IMR-90 (cell line): ENCODE measurements around the gene PRKAR1A. TPM values are rescaled to one million over a fixed set of nuclear protein-coding genes. Genes with fewer than 3 reads are reported as not detected.

Experiments used
- ATAC-seq: fragments of 200-7000 bp; cut with Tn5 transposase; 2 replicates; pipeline ENCODE4 v1.9.1; 2020; ENCODE audit warnings: low read depth, mild to moderate bottlenecking, moderate library complexity
- BruUV-seq: library from RNA; stranded (reverse); fragments of 400-500 nt; replicated peaks from 2 replicates; lab custom pipeline; 2021; lab: Mats Ljungman, UMichigan
- CTCF ChIA-PET: fragments of 300-600 bp; formaldehyde crosslinking; extraction: SDS; loops from one replicate; lab custom pipeline; 2021; ENCODE audit warnings: antibody characterized with exemption; lab: Yijun Ruan, JAX
- POLR2A ChIA-PET: fragments of 300-600 bp; sonication (Branson Sonifier 250); formaldehyde crosslinking; loops from one replicate; lab custom pipeline; 2022; ENCODE audit warnings: antibody characterized with exemption; ENCODE audit not compliant: unreplicated experiment; lab: Charles Lee
- DNase-seq: peaks from one replicate; pipeline ENCODE4 v3.0.0; 2013
- H2AFZ ChIP-seq: replicated peaks from 2 replicates; pipeline ENCODE3; 2013; ENCODE audit warnings: low read length, mild to moderate bottlenecking; ENCODE audit not compliant: poor library complexity
- H2AK5ac ChIP-seq: 2 replicates; pipeline ENCODE4 v1.6.1; 2013; ENCODE audit warnings: low read depth, low read length, inconsistent platforms
- H2AK9ac ChIP-seq: replicated peaks from 2 replicates; pipeline ENCODE3; 2013; ENCODE audit warnings: mild to moderate bottlenecking, low read depth, low read length, moderate library complexity; ENCODE audit not compliant: poor library complexity
- H2BK120ac ChIP-seq: 2 replicates; pipeline ENCODE4 v1.6.1; 2013; ENCODE audit warnings: low read depth, low read length, inconsistent platforms
- H2BK15ac ChIP-seq: 3 replicates; pipeline ENCODE4 v1.6.1; 2013; ENCODE audit warnings: low read depth, low read length, inconsistent platforms
- H2BK20ac ChIP-seq: 2 replicates; pipeline ENCODE4 v1.6.1; 2013; ENCODE audit warnings: low read depth, mild to moderate bottlenecking, inconsistent platforms, low read length, moderate library complexity
- H2BK5ac ChIP-seq: 2 replicates; pipeline ENCODE4 v1.6.1; 2013; ENCODE audit warnings: mild to moderate bottlenecking, low read depth, low read length, inconsistent platforms; ENCODE audit not compliant: poor library complexity, severe bottlenecking
- H3K14ac ChIP-seq: replicated peaks from 2 replicates; pipeline ENCODE4 v1.6.1; 2013; ENCODE audit warnings: low read depth, low read length, inconsistent platforms
- H3K18ac ChIP-seq: 2 replicates; pipeline ENCODE4 v1.6.1; 2013; ENCODE audit warnings: low read depth, low read length, control low read depth
- H3K23ac ChIP-seq: 2 replicates; pipeline ENCODE4 v1.6.1; 2013; ENCODE audit warnings: low read depth, low read length, inconsistent platforms
- H3K27ac ChIP-seq: 2 replicates; pipeline ENCODE4 v1.5.1; 2013; ENCODE audit warnings: mild to moderate bottlenecking, control low read depth, low read length; ENCODE audit not compliant: insufficient read depth
- H3K27me3 ChIP-seq: 2 replicates; pipeline ENCODE4 v1.6.1; 2013; ENCODE audit warnings: low read length; ENCODE audit not compliant: control insufficient read depth, insufficient read depth
- H3K36me3 ChIP-seq: 2 replicates; pipeline ENCODE4 v1.6.1; 2013; ENCODE audit warnings: low read length, mixed read lengths; ENCODE audit not compliant: control insufficient read depth, insufficient read depth
- H3K4ac ChIP-seq: 2 replicates; pipeline ENCODE4 v1.6.1; 2013; ENCODE audit warnings: low read depth, low read length, inconsistent platforms
- H3K4me1 ChIP-seq: 2 replicates; pipeline ENCODE4 v1.6.1; 2013; ENCODE audit warnings: low read length, mixed read lengths; ENCODE audit not compliant: control insufficient read depth, insufficient read depth
- H3K4me2 ChIP-seq: 2 replicates; pipeline ENCODE4 v1.6.1; 2013; ENCODE audit warnings: low read depth, mild to moderate bottlenecking, control low read depth, low read length, moderate library complexity
- H3K4me3 ChIP-seq: 2 replicates; pipeline ENCODE4 v1.5.1; 2013; ENCODE audit warnings: low read depth, mild to moderate bottlenecking, control low read depth, low read length, moderate library complexity; ENCODE audit not compliant: insufficient read depth
- H3K56ac ChIP-seq: 2 replicates; pipeline ENCODE4 v1.6.1; 2013; ENCODE audit warnings: low read length, inconsistent platforms; ENCODE audit not compliant: insufficient read depth; ENCODE audit errors: extremely low read depth
- H3K79me1 ChIP-seq, 2 experiments: 2 replicates each; pipeline ENCODE4 v1.6.1; 2013; ENCODE audit warnings: low read length in 2 of 2, inconsistent platforms in 1 of 2, low read depth in 1 of 2
- H3K9ac ChIP-seq: 2 replicates; pipeline ENCODE4 v1.6.1; 2013; ENCODE audit warnings: low read depth, low read length, control low read depth
- H3K9me1 ChIP-seq: 2 replicates; pipeline ENCODE4 v1.6.1; 2013; ENCODE audit warnings: low read length, inconsistent platforms; ENCODE audit not compliant: insufficient read depth
- H3K9me3 ChIP-seq: 2 replicates; pipeline ENCODE4 v1.6.1; 2013; ENCODE audit warnings: low read length; ENCODE audit not compliant: control insufficient read depth, insufficient read depth
- H4K20me1 ChIP-seq: 2 replicates; pipeline ENCODE4 v1.6.1; 2013; ENCODE audit warnings: low read length, inconsistent platforms; ENCODE audit not compliant: insufficient read depth
- H4K5ac ChIP-seq: 2 replicates; pipeline ENCODE4 v1.6.1; 2013; ENCODE audit warnings: mild to moderate bottlenecking, low read depth, low read length, control low read depth
- H4K8ac ChIP-seq, 2 experiments: 2 replicates each; pipeline ENCODE4 v1.6.1; 2013; ENCODE audit warnings: low read depth in 2 of 2, low read length in 2 of 2, control low read depth in 1 of 2, inconsistent platforms in 1 of 2
- H4K91ac ChIP-seq: 2 replicates; pipeline ENCODE4 v1.6.1; 2013; ENCODE audit warnings: low read depth, low read length, inconsistent platforms; ENCODE audit not compliant: insufficient read depth
- BHLHE40 ChIP-seq: fragments of 150-350 bp; IDR thresholded peaks from 2 replicates; pipeline ENCODE4 v1.6.1; 2016; ENCODE audit warnings: mild to moderate bottlenecking, low read depth, low read length
- CEBPB ChIP-seq: IDR thresholded peaks from 2 replicates; pipeline ENCODE4 v1.6.1; 2012; ENCODE audit warnings: low read depth, low read length, improper control_type of control experiment
- CHD1 ChIP-seq: IDR thresholded peaks from 2 replicates; pipeline ENCODE4 v1.6.1; 2012; ENCODE audit warnings: low read depth, low read length, improper control_type of control experiment
- ELK1 ChIP-seq: fragments of 150-350 bp; IDR thresholded peaks from 2 replicates; pipeline ENCODE4 v1.6.1; 2016; ENCODE audit warnings: low read depth, mild to moderate bottlenecking, low read length, moderate library complexity, borderline replicate concordance
- FOS ChIP-seq: fragments of 150-350 bp; IDR thresholded peaks from 2 replicates; pipeline ENCODE4 v1.6.1; 2016; ENCODE audit warnings: low read depth, low read length
- MAFK ChIP-seq: IDR thresholded peaks from 2 replicates; pipeline ENCODE4 v1.6.1; 2012; ENCODE audit warnings: low read depth, low read length, improper control_type of control experiment
- RCOR1 ChIP-seq: IDR thresholded peaks from 2 replicates; pipeline ENCODE4 v1.6.1; 2012; ENCODE audit warnings: mild to moderate bottlenecking, low read length, improper control_type of control experiment; ENCODE audit not compliant: insufficient replicate concordance
- SMC3 ChIP-seq: fragments of 150-350 bp; IDR thresholded peaks from 2 replicates; pipeline ENCODE4 v1.6.1; 2016; ENCODE audit warnings: low read depth, mild to moderate bottlenecking, antibody characterized with exemption, low read length, moderate library complexity
- WGBS, 2 experiments: methylation state at CpG; one replicate each; pipeline versions ENCODE4 v1.1.5 to v1.1.7; 2013; ENCODE audit warnings: missing lambda C conversion rate in 2 of 2; ENCODE audit not compliant: insufficient read length in 1 of 2; ENCODE audit errors: extremely low coverage in 2 of 2; 5-methylcytosine and 5-hydroxymethylcytosine counted together
- dilution Hi-C: fragments of 300-500 bp; cut with HindIII; formaldehyde crosslinking; loops from one replicate; pipeline ENCODE4 v1.14.3; 2018; ENCODE audit warnings: low sequenced_read_pairs; ENCODE audit not compliant: unreplicated experiment
- in situ Hi-C: fragments of 300-500 bp; cut with MboI; formaldehyde crosslinking; loops from 3 replicates; pipeline ENCODE4 v1.14.3; 2019; ENCODE audit warnings: low sequenced_read_pairs, inconsistent platforms, mixed read lengths
- intact Hi-C: fragments of 100-400 bp; cut with micrococcal nuclease; formaldehyde crosslinking; loops from 2 replicates; pipeline ENCODE4 v1.10.0; 2022
- polyA plus RNA-seq, 3 experiments: library from polyadenylated mRNA; depleted of rRNA; stranded (reverse); fragments of >200 nt; gene quantifications; 2 replicates each; pipeline ENCODE4 v1.2.3, GENCODE V29; 2012; ENCODE audit warnings: low replicate concordance in 1 of 3
- total RNA-seq: library from RNA; depleted of rRNA; stranded (reverse); fragments of >200 nt; gene quantifications from 2 replicates; pipeline ENCODE4 v1.2.3, GENCODE V29; 2012

The PRKAR1A gene
- total and polyA plus RNA-seq, 2 of the 4 experiments (the other 2 are of a cell fraction) = 145 to 256 TPM

- no peaks in the 10 kb centered on the region for H3K9me3 ChIP-seq
- peak overlapping the region; percentile 6; the same call in 1 of the 2 replicates for H3K27ac ChIP-seq
- no peak overlapping the region for H2BK5ac ChIP-seq
- H3K23ac ChIP-seq = no peak overlapping the region
- in situ Hi-C loops (no loop called here), intact Hi-C loops (no loop called here), dilution Hi-C loops (no loop called here)
- no peak overlapping the region for H2BK15ac ChIP-seq
- no CpG with 5 or more reads among the region's 2 CpGs for WGBS, 2 experiments
- no peaks in the 10 kb centered on the region for H3K9me1 ChIP-seq
- DNase-seq = no peak
- no peak overlapping the region for H3K56ac ChIP-seq
- no peak overlapping the region for H3K4me3 ChIP-seq
- H4K8ac ChIP-seq = no peak overlapping the region
- no peak overlapping the region for H2AFZ ChIP-seq
- ChIA-PET CTCF (interaction anchor here (0.5 kb wide), 1 partner anchor 954 kb away, joined by 4 read pairs; no protein-coding TSS in a partner anchor), POLR2A (no interaction called here)
- ATAC-seq = no peak
- BruUV-seq = no TSS peak
- H3K9ac ChIP-seq = no peak overlapping the region
- no peak overlapping the region for H4K91ac ChIP-seq
- peak overlapping the region; percentile 1 for H2AK9ac ChIP-seq
- no peak for TF ChIP-seq BHLHE40
- TF ChIP-seq CEBPB = no peak
- no peak for TF ChIP-seq MAFK
- no peak for TF ChIP-seq ELK1
- no peak for TF ChIP-seq CHD1
- no peak for TF ChIP-seq SMC3
- no peak for TF ChIP-seq FOS
- TF ChIP-seq RCOR1 = no peak
- no peak overlapping the region; the same call in 1 of the 2 replicates for H3K18ac ChIP-seq
- no peak overlapping the region for H3K14ac ChIP-seq
- no peaks in the 10 kb centered on the region for H3K36me3 ChIP-seq
- H3K4me1 ChIP-seq = no peaks in the 10 kb centered on the region
- H4K20me1 ChIP-seq = no peaks in the 10 kb centered on the region
- H2AK5ac ChIP-seq = no peak overlapping the region
- H2BK20ac ChIP-seq = no peak overlapping the region
- H3K4me2 ChIP-seq = no peak overlapping the region
- H3K4ac ChIP-seq = no peak overlapping the region
- H3K79me1 ChIP-seq = no peaks in the 10 kb centered on the region
- peaks cover 2% of the 10 kb centered on the region for H3K27me3 ChIP-seq
- no peak overlapping the region for H2BK120ac ChIP-seq
- H4K5ac ChIP-seq = no peak overlapping the region
Measured at GRCh38 chr17:68576137-68576536, 63.9 kb downstream of the PRKAR1A start.
